Rectal smooth muscle tissue (tissue), 1 donor: ENCODE results near the gene CROT.

Source experiments
- H3K27ac ChIP-seq: one replicate; pipeline ENCODE4 v1.7.0; 2013; ENCODE audit warnings: low read depth, low read length, inconsistent platforms
- H3K27me3 ChIP-seq: one replicate; pipeline ENCODE4 v1.7.0; 2013; ENCODE audit warnings: low read length; ENCODE audit not compliant: control insufficient read depth, insufficient read depth
- H3K36me3 ChIP-seq: one replicate; pipeline ENCODE4 v1.7.0; 2013; ENCODE audit warnings: low read length; ENCODE audit not compliant: control insufficient read depth, insufficient read depth
- H3K4me1 ChIP-seq: one replicate; pipeline ENCODE4 v1.7.0; 2013; ENCODE audit warnings: low read length; ENCODE audit not compliant: control insufficient read depth, insufficient read depth
- H3K4me3 ChIP-seq: one replicate; pipeline ENCODE4 v1.7.0; 2013; ENCODE audit warnings: low read length
- H3K9ac ChIP-seq: one replicate; pipeline ENCODE4 v1.7.0; 2013; ENCODE audit warnings: low read length

CROT gene

GRCh38 chr7:87395442-87396020 is 50.1 kb downstream of the CROT start:
- no peaks in the 10 kb centered on the region for H3K4me1 ChIP-seq
- H3K9ac ChIP-seq, result no peak overlapping the region
- H3K27ac ChIP-seq, result no peak overlapping the region
- H3K36me3 ChIP-seq, result peaks cover 8% of the 10 kb centered on the region
- H3K4me3 ChIP-seq, result no peak overlapping the region
- no peaks in the 10 kb centered on the region for H3K27me3 ChIP-seq

- no peak overlapping the region for H3K27ac ChIP-seq
- H3K27me3 ChIP-seq, result no peaks in the 10 kb centered on the region
- H3K9ac ChIP-seq, result no peak overlapping the region
- peaks cover 1% of the 10 kb centered on the region for H3K36me3 ChIP-seq
- no peak overlapping the region for H3K4me3 ChIP-seq
- H3K4me1 ChIP-seq, result no peaks in the 10 kb centered on the region
Measured at GRCh38 chr7:87398446-87398845, 53.0 kb downstream of the CROT start.

GRCh38 chr7:87404674-87405073 is 59.2 kb downstream of the CROT start:
- no peak overlapping the region for H3K27ac ChIP-seq
- H3K4me3 ChIP-seq, result no peak overlapping the region
- H3K27me3 ChIP-seq, result no peaks in the 10 kb centered on the region
- H3K4me1 ChIP-seq, result no peaks in the 10 kb centered on the region
- no peaks in the 10 kb centered on the region for H3K36me3 ChIP-seq
- no peak overlapping the region for H3K9ac ChIP-seq

GRCh38 chr7:87411186-87411585 is 65.7 kb downstream of the CROT start:
- Histone ChIP-seq H3K27ac (no peak overlapping the region), H3K9ac (no peak overlapping the region), H3K27me3 (no peaks in the 10 kb centered on the region), H3K36me3 (no peaks in the 10 kb centered on the region), H3K4me1 (no peaks in the 10 kb centered on the region), H3K4me3 (no peak overlapping the region)

GRCh38 chr7:87413029-87413428 is 67.6 kb downstream of the CROT start:
- H3K27me3 ChIP-seq, result no peaks in the 10 kb centered on the region
- H3K4me3 ChIP-seq, result no peak overlapping the region
- no peak overlapping the region for H3K27ac ChIP-seq
- no peak overlapping the region for H3K9ac ChIP-seq
- no peaks in the 10 kb centered on the region for H3K36me3 ChIP-seq
- H3K4me1 ChIP-seq, result no peaks in the 10 kb centered on the region

- no peak overlapping the region for H3K4me3 ChIP-seq
- H3K9ac ChIP-seq, result no peak overlapping the region
- H3K36me3 ChIP-seq, result no peaks in the 10 kb centered on the region
- no peaks in the 10 kb centered on the region for H3K4me1 ChIP-seq
- no peaks in the 10 kb centered on the region for H3K27me3 ChIP-seq
- no peak overlapping the region for H3K27ac ChIP-seq
Measured at GRCh38 chr7:87413951-87414793, 68.7 kb downstream of the CROT start.

- H3K27ac ChIP-seq, result no peak overlapping the region
- H3K4me1 ChIP-seq, result no peaks in the 10 kb centered on the region
- no peaks in the 10 kb centered on the region for H3K27me3 ChIP-seq
- H3K9ac ChIP-seq, result no peak overlapping the region
- H3K4me3 ChIP-seq, result no peak overlapping the region
- H3K36me3 ChIP-seq, result no peaks in the 10 kb centered on the region
Measured at GRCh38 chr7:87414794-87415188, 69.3 kb downstream of the CROT start.

GRCh38 chr7:87416682-87417587 is 71.5 kb downstream of the CROT start:
- H3K4me1 ChIP-seq, result no peaks in the 10 kb centered on the region
- H3K36me3 ChIP-seq, result no peaks in the 10 kb centered on the region
- H3K27ac ChIP-seq, result no peak overlapping the region
- H3K9ac ChIP-seq, result no peak overlapping the region
- H3K27me3 ChIP-seq, result no peaks in the 10 kb centered on the region
- H3K4me3 ChIP-seq, result no peak overlapping the region

GRCh38 chr7:87420173-87420572 is 74.7 kb downstream of the CROT start:
- Histone ChIP-seq H3K36me3 (no peaks in the 10 kb centered on the region), H3K27me3 (no peaks in the 10 kb centered on the region), H3K9ac (no peak overlapping the region), H3K4me3 (no peak overlapping the region), H3K4me1 (no peaks in the 10 kb centered on the region), H3K27ac (no peak overlapping the region)

- Histone ChIP-seq H3K27ac (no peak overlapping the region), H3K9ac (no peak overlapping the region), H3K36me3 (no peaks in the 10 kb centered on the region), H3K4me3 (no peak overlapping the region), H3K4me1 (no peaks in the 10 kb centered on the region), H3K27me3 (no peaks in the 10 kb centered on the region)
Measured at GRCh38 chr7:87424075-87424474, 78.6 kb downstream of the CROT start.

- no peak overlapping the region for H3K4me3 ChIP-seq
- no peaks in the 10 kb centered on the region for H3K4me1 ChIP-seq
- no peaks in the 10 kb centered on the region for H3K27me3 ChIP-seq
- H3K9ac ChIP-seq, result no peak overlapping the region
- no peak overlapping the region for H3K27ac ChIP-seq
- H3K36me3 ChIP-seq, result no peaks in the 10 kb centered on the region
Measured at GRCh38 chr7:87426160-87426559, 80.7 kb downstream of the CROT start.

- no peak overlapping the region for H3K27ac ChIP-seq
- H3K27me3 ChIP-seq, result no peaks in the 10 kb centered on the region
- H3K4me1 ChIP-seq, result no peaks in the 10 kb centered on the region
- no peaks in the 10 kb centered on the region for H3K36me3 ChIP-seq
- H3K9ac ChIP-seq, result no peak overlapping the region
- no peak overlapping the region for H3K4me3 ChIP-seq
Measured at GRCh38 chr7:87427288-87427687, 81.8 kb downstream of the CROT start.
